GM12875 (cell line): ENCODE results near the gene TOB2.

Experiments
- H3K4me3 ChIP-seq: one replicate; pipeline ENCODE4 v1.5.1; 2011; ENCODE audit warnings: low read depth, low read length, control low read depth
- CTCF ChIP-seq: IDR thresholded peaks from 2 replicates; pipeline ENCODE4 v1.5.1; 2011; ENCODE audit warnings: low read depth, mild to moderate bottlenecking, control low read depth, inconsistent platforms, low read length, moderate library complexity, borderline replicate concordance; ENCODE audit not compliant: insufficient read depth

The TOB2 gene

GRCh38 chr22:41482319-41482935, 35.8 kb upstream of the TOB2 start:
- no peak for TF ChIP-seq CTCF
- H3K4me3 ChIP-seq = no peak overlapping the region

- no peak overlapping the region for H3K4me3 ChIP-seq
- TF ChIP-seq CTCF = no peak
Measured at GRCh38 chr22:41481925-41482318, 35.3 kb upstream of the TOB2 start.

GRCh38 chr22:41481131-41481830, 34.7 kb upstream of the TOB2 start:
- H3K4me3 ChIP-seq = no peak overlapping the region
- TF ChIP-seq CTCF = no peak

GRCh38 chr22:41480397-41480735, 33.8 kb upstream of the TOB2 start:
- TF ChIP-seq CTCF = no peak
- H3K4me3 ChIP-seq = no peak overlapping the region

GRCh38 chr22:41479671-41480396, 33.2 kb upstream of the TOB2 start:
- no peak overlapping the region for H3K4me3 ChIP-seq
- TF ChIP-seq CTCF = no peak

GRCh38 chr22:41478891-41479521, 32.4 kb upstream of the TOB2 start:
- H3K4me3 ChIP-seq = no peak overlapping the region
- no peak for TF ChIP-seq CTCF
